Heart right ventricle (tissue), 16 donors: ENCODE data around the gene PDXK. TPM values are rescaled to one million over a fixed set of nuclear protein-coding genes. Genes with fewer than 3 reads are reported as not detected.

Experiments used
- ATAC-seq, 8 donors: fragments of 200-7000 bp; cut with Tn5 transposase; one replicate each; pipeline ENCODE4 v1.9.1; 2020; ENCODE audit warnings: mild to moderate bottlenecking in 8 of 8, moderate library complexity in 8 of 8, moderate number of reproducible peaks in 1 of 8
- DNase-seq, 2 donors: peaks; one replicate each; pipeline ENCODE4 v3.0.0-alpha.2; 2020
- H3K27ac ChIP-seq, 10 donors: fragments of 200-600 bp; sonication (generic) in 2 of 10; one replicate each; pipeline versions ENCODE4 v1.5.0 to v1.8.0; 2020 to 2022; ENCODE audit warnings: mild to moderate bottlenecking in 3 of 10
- H3K27me3 ChIP-seq, 7 donors: fragments of 200-600 bp; one replicate each; pipeline ENCODE4 v1.8.0; 2021 to 2022; ENCODE audit warnings: mild to moderate bottlenecking in 2 of 7
- H3K36me3 ChIP-seq, 9 donors: fragments of 200-600 bp; sonication (generic) in 1 of 9; one replicate each; pipeline versions ENCODE4 v1.5.0 to v1.8.0; 2020 to 2022; ENCODE audit warnings: mild to moderate bottlenecking in 2 of 9
- H3K4me1 ChIP-seq, 9 donors: fragments of 200-600 bp; sonication (generic) in 1 of 9; one replicate each; pipeline versions ENCODE4 v1.5.0 to v1.8.0; 2020 to 2022; ENCODE audit warnings: mild to moderate bottlenecking in 4 of 9
- H3K4me3 ChIP-seq, 10 donors: fragments of 200-600 bp; sonication (generic) in 2 of 10; one replicate each; pipeline versions ENCODE4 v1.5.0 to v1.8.0; 2020 to 2022; ENCODE audit warnings: mild to moderate bottlenecking in 7 of 10, moderate library complexity in 2 of 10
- H3K9me3 ChIP-seq, 11 donors: fragments of 200-600 bp in 10 of 11; sonication (generic) in 2 of 11; one replicate each; pipeline versions ENCODE4 v1.5.0 to v1.8.0; 2013 to 2022; ENCODE audit warnings: mild to moderate bottlenecking in 2 of 11, control low read depth in 1 of 11, moderate library complexity in 1 of 11
- WGBS, 2 donors: extraction: QIAGEN DNeasy Blood & Tissue Kit; methylation state at CpG; one replicate each; pipeline ENCODE4 v1.1.7; 2013; ENCODE audit warnings: inconsistent platforms in 1 of 2; 5-methylcytosine and 5-hydroxymethylcytosine counted together
- intact Hi-C, 10 donors: fragments of 100-400 bp; cut with DNase I; formaldehyde crosslinking; loops; one replicate each; pipeline versions ENCODE4 v1.11.1 to v1.14.2; 2022
- polyA plus RNA-seq, 2 donors: library from polyadenylated mRNA; stranded (reverse); fragments of 200-250 nt; gene quantifications; one replicate each; pipeline ENCODE4 v1.2.3, GENCODE V29; 2013
- total RNA-seq, 10 donors: library from RNA; stranded (reverse); fragmentation: NEBNext Ultra II Directional in 3 of 10; extraction: Animal tissue kit (Norgen Biotek cat#: 25700) in 3 of 10; gene quantifications; one replicate each; pipeline versions ENCODE4 v1.2.1 to v1.2.4, GENCODE V29; 2021 to 2023
- TF ChIP-seq, protein P1 (sequence below), 9 donors: fragments of 200-600 bp; sonication (generic) in 2 of 9; IDR thresholded peaks; one replicate each; pipeline versions ENCODE4 v1.5.0 to v1.8.0; 2021 to 2022; ENCODE audit warnings: antibody characterized with exemption in 9 of 9, mild to moderate bottlenecking in 5 of 9, moderate library complexity in 1 of 9
- donor health status: Arrhythmogenic right ventricular cardiomyopathy.
- donor health status: ischemic (EF 13 %, LVEDD 7.1; RV severe dilation, severe dysfunction).
- donor health status: healthy with polysubstance abuse.
- donor health status: DM: no; HTN: yes; CAD: no.
- donor health status: DM: no; HTN: no; CAD: no.
- donor health status: ischemic (EF 25% LVEDD 6.9; RV normal size, moderate dysfunction).
- donor health status: ischemic (EF 25% LVEDD 5.7; RV mildly dilated, moderate dysfunction).
- donor health status: healthy.
- donor health status: DM: yes; HTN: yes; CAD: no.
- donor health status: Ischemic cardiomyopathy.
- donor health status: ischemic (EF 35%, LVEDD 5.7; RV mildly dilated, moderate dysfunction).
- donor health status: nonischemic (EF 11% LVEDD 7.7; RV severe dilation, severe dysfunction).
- donor health status: DM: yes; HTN: yes; CAD: no.
- donor health status: PGD.
- donor health status: ischemic (EF 29% LVEDD 5.4; RV normal size, mild dysfunction).
- donor health status: nonischemic (EF 23%, LVEDD 6.1; RV moderate dilation, normal function).

PDXK gene
- total and polyA plus RNA-seq, 12 donors = 47.8 to 102 (median 73.0) TPM

DNA sequence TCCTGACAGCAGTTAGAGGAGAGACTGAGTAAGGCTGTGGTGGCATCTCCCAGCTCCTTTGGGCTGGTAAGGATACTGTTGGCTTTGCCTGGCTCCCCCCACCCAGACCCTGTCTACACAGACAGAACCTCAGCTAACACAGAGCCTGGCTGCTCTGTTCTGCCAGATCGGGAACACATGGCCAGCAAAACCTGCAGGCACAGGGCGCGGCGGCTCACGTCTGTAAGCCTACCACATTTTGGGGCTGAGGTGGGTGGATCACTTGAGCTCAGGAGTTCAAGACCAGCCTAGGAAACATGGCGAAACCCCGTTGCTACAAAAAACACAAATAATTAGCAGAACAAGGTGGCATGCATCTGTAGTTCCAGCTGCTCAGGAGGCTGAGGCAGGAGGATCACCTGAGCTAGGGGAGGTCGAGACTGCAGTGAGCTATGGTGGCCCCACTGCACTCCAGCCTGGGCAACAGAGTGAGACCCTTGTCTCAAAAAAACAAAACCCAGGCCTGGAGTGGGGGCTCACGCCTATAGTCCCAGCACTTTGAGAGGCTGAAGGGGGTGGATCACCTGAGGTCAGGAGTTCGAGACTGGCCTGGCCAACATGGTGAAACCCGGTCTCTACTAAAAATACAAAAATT is 50.5 kb downstream of the PDXK start:
- ATAC-seq (no peak), DNase-seq (no peak)
- Histone ChIP-seq H3K27ac (no peak overlapping the region), H3K9me3 (no peaks in the 10 kb centered on the region), H3K4me1 (peaks cover 0 to 44% (median 8%) of the 10 kb centered on the region in 9 donors), H3K4me3 (no peak overlapping the region), H3K27me3 (no peaks in the 10 kb centered on the region), H3K36me3 (peaks cover 0 to 26% (median 14%) of the 10 kb centered on the region in 9 donors)
- TF ChIP-seq, protein P1, sequence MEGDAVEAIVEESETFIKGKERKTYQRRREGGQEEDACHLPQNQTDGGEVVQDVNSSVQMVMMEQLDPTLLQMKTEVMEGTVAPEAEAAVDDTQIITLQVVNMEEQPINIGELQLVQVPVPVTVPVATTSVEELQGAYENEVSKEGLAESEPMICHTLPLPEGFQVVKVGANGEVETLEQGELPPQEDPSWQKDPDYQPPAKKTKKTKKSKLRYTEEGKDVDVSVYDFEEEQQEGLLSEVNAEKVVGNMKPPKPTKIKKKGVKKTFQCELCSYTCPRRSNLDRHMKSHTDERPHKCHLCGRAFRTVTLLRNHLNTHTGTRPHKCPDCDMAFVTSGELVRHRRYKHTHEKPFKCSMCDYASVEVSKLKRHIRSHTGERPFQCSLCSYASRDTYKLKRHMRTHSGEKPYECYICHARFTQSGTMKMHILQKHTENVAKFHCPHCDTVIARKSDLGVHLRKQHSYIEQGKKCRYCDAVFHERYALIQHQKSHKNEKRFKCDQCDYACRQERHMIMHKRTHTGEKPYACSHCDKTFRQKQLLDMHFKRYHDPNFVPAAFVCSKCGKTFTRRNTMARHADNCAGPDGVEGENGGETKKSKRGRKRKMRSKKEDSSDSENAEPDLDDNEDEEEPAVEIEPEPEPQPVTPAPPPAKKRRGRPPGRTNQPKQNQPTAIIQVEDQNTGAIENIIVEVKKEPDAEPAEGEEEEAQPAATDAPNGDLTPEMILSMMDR (IDR thresholded peaks at IDR 0.05) = no peak
- intact Hi-C loops = no loop called here
- 94 to 95% methylated on average over 11 of the region's 11 CpGs for whole genome bisulfite sequencing, 2 donors

DNA sequence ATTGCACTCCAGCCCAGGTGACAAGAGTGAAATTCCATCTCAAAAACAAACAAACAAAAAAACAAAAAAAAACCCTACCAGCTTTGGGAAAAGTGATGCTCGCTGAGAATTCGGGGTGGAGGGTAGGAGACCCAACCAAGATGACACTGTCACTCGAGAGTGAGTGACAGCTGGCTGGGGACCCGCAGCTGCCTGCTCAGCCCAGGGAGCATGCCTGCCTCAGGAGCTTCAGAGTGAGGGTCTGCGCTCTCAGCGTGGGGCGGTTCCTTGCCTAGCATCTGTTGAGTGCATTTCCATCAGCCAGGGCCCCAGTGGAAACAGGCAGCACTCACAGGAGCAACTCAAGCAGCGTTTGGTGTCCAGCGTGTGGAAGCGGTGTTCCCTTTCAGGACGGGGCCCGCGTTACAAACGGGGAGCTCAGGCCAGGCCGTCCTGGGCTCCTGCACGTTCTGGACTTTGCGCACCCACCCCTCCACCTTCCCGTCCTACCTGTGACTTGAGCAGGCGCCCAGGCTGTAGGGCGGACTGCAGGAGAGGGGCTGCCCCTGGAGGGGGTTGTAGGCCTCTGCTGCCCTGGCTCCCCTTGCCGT is 51.2 kb downstream of the PDXK start:
- no peak overlapping the region for H3K4me3 ChIP-seq
- H3K4me1 ChIP-seq = peaks cover 0 to 47% (median 14%) of the 10 kb centered on the region in 9 donors
- no peak for DNase-seq
- H3K27ac ChIP-seq = no peak overlapping the region
- intact Hi-C loops = loop anchor here in 2 of 10 donors (5.0 kb wide), 2 partner anchors 33 to 43 kb away; no protein-coding TSS in a partner anchor
- no peak for ATAC-seq
- WGBS, 2 donors = 91 to 93% methylated on average over 21 of the region's 21 CpGs
- H3K9me3 ChIP-seq = no peaks in the 10 kb centered on the region
- peaks cover 0 to 27% (median 15%) of the 10 kb centered on the region in 9 donors for H3K36me3 ChIP-seq
- H3K27me3 ChIP-seq = no peaks in the 10 kb centered on the region
- TF ChIP-seq, protein P1 (IDR thresholded peaks at IDR 0.05) = no peak

DNA sequence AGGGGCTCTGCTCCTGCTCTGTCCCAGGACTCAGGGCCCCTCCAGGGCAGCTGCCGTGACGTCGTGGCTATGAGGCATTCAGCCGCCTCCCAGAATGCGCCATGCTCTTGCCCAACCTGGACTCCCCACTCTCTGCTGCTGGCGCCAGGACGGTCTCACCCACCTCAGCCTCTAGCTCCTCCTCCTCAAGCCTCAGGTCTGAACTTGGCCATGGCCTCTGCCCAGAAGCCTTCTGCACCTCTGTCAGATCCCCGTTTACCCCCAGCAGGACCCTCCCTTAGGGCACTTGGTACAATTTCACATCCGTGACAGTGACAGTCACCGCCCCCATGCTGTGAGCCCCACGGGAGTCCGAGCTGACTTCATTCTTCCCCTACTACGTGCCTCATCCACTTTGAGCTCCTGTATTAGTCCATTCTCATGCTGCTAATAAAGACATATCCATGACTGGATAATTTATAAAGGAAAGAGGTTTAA is 52.3 kb downstream of the PDXK start:
- ATAC-seq (no peak), DNase-seq (no peak)
- 74 to 79% methylated on average over 13 of the region's 13 CpGs for WGBS, 2 donors
- TF ChIP-seq, protein P1 (IDR thresholded peaks at IDR 0.05) = no peak
- H3K36me3 ChIP-seq = peaks cover 0 to 27% (median 15%) of the 10 kb centered on the region in 9 donors
- no peaks in the 10 kb centered on the region for H3K27me3 ChIP-seq
- no peak overlapping the region for H3K4me3 ChIP-seq
- peaks cover 0 to 52% (median 18%) of the 10 kb centered on the region in 9 donors for H3K4me1 ChIP-seq
- no peaks in the 10 kb centered on the region for H3K9me3 ChIP-seq
- peak overlapping the region in 1 of 10 donors; percentile 31 for H3K27ac ChIP-seq
- intact Hi-C loops = loop anchor here in 2 of 10 donors (5.0 kb wide), 2 partner anchors 34 to 44 kb away; no protein-coding TSS in a partner anchor

DNA sequence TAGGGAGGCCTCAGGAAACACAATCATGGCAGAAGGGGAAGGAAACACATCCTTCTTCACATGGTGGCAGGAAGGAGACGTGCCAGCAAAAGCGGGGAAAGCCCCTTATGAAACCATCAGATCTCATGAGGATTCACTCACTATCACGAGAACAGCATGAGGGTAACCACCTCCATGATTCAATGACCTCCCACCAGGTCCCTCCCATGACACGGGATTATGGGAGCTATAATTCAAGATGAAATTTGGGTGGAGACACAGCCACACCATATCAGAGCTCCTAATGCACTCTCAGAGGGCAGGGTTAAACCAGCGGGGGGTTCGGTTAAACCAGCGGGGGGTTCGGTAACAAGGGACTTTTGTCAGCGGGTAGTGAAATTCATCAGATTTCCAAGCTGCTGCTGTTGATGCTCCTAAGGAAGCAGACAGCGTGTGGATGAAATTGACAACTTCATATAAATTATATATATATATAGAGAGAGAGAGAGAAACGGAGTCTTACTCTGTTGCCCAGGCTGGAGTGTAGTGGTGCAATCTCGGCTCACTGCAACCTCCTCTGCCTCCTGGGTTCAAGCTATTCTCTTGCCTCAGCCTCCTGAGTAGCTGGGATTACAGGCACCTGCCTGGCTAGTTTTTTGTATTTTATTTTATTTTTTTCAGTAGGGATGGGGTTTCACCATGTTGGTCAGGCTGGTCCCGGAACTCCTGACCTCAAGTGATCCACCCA is 52.9 kb downstream of the PDXK start:
- H3K27ac ChIP-seq = no peak overlapping the region

More for the DNA sequence above, 52.9 kb downstream of the PDXK start:
- Histone ChIP-seq H3K9me3 (no peaks in the 10 kb centered on the region), H3K4me3 (no peak overlapping the region), H3K36me3 (peaks cover 0 to 27% (median 15%) of the 10 kb centered on the region in 9 donors), H3K27me3 (no peaks in the 10 kb centered on the region), H3K4me1 (peaks cover 0 to 52% (median 18%) of the 10 kb centered on the region in 9 donors)
- DNase-seq = no peak
- intact Hi-C loops = loop anchor here in 2 of 10 donors (5.0 kb wide), 2 partner anchors 35 to 45 kb away; no protein-coding TSS in a partner anchor
- 84 to 86% methylated on average over 13 of the region's 13 CpGs for WGBS, 2 donors
- TF ChIP-seq, protein P1 (IDR thresholded peaks at IDR 0.05) = no peak
- ATAC-seq = no peak
